Measurements from ENCODE around the gene TTC12.
"Not testable (repeated sequence)": the region's sequence is repeated elsewhere in the genome, so short reads cannot be mapped to it uniquely, and the experiment has no call there.

The TTC12 gene

GRCh38 chr11:113286509-113287497, 27.6 kb upstream of the TTC12 start:
- no peak for DNase-seq

DNA sequence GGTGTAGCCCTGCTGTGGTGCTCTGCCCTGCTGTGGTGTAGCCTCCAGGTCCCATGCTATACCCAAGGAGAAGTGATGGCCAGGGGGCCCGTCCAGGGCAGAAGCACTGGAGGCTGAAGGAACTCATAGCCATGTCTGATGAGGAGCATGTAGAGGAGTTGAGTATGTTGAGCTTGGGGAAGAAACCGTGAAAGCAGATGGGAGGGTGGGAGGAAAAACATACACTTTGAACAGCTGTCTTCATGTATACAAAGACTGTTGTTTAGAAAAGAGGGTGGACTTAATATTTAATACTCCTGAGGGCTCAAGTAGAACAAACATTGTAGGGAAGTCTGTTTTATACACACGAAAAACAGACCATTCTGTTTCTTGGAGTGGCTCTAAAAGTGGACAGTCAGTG, 26.6 kb upstream of the TTC12 start:
- DNase-seq, result no peak

DNA sequence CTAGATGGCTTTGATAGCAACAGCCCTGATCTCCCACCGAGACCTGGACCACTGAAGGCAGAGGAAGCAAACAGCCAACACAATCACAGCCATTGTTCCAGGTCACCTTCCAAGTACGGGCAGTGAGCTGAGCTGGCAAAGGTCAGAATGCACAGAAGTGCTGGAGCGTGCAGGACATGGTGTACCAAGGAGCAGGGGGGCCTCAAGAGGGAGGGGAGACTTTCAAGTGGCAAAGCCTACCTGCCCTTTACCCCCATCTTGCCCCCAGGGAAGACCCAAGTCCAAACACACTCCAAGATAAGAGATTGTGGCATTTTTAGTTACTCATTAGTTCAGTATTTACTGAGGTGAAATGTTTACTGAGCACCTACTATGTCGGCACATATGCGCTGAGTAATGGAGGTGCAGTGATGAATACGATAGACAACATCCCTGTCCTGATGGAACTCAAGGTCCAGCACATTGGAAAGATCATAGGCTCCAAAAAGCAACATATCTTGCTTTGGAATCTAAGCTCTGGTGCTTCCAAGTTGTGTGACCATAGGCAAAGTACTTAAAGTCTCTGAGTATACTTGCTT, 26.0 kb upstream of the TTC12 start:
- DNase-seq, result no peak

DNA sequence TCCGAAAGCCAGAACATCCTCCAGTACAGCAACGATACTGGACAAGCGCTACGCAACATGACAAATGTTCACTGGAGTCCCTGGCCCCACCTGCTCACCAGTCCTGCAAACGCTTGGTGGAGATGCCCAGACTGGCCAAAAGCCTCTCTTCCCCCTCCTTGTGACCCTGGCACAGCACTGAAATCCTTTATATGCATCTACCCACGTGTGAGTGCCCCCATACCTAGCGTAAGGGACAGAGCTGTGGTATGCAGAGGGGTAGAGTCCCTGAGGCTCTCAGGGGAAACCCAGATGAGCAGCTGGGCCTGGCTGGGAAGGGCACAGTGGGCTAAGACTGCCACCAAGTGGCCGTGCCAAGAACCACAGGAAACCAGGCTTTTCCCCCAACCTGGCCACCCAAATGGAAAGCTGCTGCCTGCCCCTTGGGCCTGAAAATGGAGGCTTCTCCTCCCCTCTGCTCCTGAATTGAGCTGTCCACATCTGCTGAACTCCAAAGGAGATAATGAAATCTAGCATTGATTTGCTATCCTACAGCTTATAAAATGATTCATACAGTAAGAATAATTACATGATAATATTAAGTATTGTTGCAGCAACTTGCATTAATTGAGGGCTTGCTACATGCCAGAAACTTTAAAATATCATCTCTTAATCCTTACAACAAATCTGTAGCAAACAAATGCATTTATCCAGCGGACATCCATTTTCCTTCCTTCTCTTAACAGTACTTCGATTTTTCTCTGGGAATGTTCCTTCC, 24.8 kb upstream of the TTC12 start:
- DNase-seq, result peak; percentile 54

DNA sequence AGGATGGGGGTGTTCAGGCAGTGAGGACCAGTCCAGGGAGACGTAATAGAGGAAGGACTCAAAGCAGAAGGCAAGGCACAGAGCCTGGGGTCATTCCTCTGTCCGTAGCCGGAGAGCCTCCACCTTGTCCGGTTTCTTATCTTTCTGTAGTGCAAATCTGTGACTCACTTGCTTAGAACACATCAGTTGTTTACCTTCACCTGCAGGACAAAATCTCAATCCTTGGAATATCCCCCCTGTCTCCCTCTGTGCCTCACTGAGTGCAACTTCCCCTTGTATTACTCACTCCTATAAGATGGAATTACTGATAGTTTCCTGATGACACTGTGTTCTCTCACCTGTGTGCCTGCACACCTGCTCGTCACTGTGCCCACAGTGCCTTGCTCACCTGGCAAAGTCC, 20.4 kb upstream of the TTC12 start:
- DNase-seq, result no peak

DNA sequence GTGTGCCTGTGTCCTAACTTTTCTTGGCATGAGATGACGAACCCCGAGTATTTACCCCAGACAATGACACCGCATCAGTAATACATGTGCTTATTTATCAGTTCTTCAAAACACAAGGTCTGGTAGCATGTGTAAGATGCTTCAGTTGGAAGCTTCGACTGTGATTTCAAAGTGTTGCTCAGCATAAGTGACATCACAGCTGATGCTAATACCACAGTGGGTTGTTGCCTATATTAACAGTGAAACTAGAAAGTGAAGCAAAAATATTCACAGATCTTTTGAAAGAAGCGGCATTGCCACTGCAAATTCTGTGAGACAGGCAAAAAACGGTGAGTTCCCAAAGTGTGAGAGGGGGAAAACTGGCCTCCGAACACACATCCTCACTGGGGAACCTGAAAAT, 18.4 kb upstream of the TTC12 start:
- no peak for DNase-seq

GRCh38 chr11:113296447-113297205, 17.8 kb upstream of the TTC12 start:
- DNase-seq, result no peak

DNA sequence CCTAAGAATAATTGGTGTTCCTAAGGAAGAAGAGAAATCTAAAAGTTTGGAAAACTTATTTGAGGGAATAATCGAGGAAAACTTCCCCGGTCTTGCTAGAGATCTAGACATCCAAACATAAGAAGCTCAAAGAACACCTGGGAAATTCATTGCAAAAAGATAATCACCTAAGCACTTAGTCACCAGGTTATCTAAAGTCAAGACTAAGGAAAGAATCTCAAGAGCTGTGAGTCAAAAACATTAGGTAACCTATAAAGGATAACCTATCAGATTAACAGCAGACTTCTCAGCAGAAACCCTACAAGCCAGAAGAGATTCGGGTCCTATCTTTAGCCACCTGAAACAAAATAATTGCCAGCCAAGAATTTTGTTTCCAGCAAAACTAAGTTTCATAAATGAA, 15.9 kb upstream of the TTC12 start:
- DNase-seq, result not testable (repeated sequence)

DNA sequence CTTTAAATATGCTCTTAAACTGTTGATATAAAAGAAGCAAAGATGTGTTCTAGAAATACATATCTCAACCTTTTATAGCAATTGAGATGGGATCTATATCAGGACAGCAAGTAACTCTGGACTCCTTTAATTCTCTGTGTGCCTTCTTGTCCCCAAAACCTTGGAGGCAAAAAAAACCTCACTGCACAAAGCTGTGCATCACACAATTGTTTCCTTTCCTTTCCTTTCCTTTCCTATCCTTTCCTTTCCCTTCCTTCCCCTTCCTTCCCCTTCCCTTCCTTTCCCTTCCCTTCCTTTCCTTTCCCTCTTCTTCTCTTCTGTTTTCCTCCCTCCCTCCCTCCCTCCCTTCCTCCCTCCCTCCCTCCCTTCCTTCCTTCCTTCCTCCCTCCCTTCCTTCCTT, 9.5 kb upstream of the TTC12 start:
- no peak for DNase-seq

DNA sequence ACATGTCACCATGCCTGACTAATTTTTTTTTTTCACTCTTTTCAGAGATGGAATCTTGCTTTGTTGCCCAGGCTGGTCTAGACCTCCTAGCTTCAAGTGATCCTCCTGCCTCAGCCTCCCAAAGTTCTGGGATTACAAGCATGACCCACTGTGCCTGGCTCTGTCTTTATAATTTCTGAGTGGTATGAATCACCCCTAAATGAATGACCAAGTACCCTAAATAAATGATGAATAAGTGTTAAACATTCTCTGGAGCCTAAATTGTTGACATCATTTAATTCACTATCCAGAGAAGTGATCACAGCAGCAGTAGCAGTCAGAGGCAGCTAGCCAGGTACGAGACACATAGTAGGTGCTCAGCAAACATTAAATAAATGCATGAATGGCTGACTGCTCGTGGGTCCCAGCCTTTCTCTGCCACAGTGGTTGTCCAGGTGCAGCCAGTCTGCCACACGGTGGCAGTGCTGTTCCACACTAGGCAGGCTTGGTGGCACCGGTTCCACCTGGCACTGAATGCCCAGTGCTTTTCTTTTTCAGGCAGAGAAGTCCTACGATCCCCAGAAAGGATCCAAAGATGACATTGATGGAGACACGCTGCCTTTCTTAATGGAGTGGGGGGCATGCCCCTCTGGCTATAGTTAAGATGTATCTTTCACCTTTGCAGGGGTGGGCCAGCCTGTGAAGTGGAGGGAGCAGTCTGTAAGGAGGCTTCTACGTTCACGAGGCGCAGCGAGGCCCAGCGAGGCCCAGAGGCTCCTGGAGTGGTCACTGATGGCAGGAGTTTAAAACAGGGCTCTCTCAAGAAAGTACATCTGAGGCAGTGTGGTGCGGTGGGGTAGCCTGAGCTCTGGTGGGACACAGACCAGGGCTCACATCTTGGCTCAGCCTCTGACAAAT, 8.7 kb upstream of the TTC12 start:
- DNase-seq, result peak; percentile 76

- no peak for DNase-seq
Measured at GRCh38 chr11:113308601-113309000, 5.8 kb upstream of the TTC12 start.

GRCh38 chr11:113311536-113311935, 2.8 kb upstream of the TTC12 start:
- DNase-seq, result no peak

- no peak for DNase-seq
Measured at GRCh38 chr11:113313601-113314000, 782 bp upstream of the TTC12 start.

DNA sequence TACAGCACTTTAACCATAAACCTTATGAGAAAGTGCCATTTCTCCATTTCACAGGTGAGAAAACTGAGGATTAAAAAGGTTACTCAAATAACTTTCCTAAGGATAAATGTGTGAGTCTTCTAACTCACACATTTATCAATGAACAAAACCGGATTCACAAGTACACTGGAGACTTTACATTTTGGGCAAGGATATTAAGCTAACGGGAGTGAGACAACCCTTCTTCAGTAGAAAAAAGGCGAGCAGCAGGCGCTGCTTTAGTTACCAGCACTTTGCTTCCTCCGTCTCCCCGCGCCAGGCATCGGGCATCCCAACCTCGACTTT, 356 bp upstream of the TTC12 start:
- DNase-seq, result no peak

DNA sequence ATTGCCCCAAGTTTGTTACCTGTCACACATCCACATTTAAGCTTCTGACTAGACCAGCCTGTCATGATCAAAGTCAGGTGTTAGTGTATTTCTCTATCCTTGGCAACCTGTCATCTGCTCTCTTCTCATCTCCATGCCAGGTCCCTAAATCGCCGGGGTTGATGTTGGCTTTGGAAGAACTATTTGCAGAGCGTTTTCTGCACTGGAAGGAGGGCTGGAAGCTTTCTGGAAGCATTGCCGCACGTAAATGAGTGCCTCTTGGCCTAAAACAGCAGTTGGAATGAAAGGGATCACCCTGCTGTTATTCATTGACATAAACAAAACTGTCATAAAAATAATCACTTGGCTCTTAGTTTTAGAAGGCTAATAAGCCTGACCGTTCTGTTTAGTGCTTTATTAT, 1.4 kb downstream of the TTC12 start:
- no peak for DNase-seq

DNA sequence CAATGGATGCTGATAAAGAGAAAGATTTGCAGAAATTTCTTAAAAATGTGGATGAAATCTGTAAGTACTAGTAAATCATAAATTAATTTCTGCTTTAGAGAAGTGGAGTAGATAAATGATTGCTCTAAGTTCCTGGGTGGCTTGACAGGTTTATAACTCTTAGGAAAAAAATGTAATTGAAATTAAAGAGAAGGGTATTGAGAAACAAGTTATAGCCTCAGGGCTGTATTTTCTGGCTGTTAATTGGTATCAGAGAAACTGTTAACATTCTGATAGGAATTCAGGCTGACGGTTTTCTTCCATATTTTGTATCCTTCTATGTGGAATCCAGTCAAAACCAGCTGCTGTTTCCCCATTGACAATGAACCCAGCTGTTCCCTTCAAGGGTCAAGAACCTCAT, 1.9 kb downstream of the TTC12 start:
- DNase-seq, result no peak

DNA sequence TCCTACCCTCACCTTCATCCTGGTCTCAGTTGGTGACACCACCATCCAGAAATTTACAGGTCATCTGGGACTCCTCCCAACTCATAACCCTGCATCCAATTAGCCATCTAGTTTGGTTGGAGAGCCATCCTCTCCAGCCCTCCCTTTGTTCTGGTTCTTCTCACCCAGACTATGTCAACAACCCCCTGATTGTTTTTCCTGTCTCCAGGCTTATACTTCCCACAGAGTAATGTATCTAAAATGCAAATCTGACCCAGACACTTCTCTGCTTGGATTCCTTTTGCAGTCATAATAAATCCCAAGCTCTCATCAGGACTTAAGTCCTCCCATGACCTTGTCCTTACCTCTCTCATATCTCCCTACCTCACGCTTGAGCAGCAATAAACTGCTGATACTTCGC, 3.0 kb downstream of the TTC12 start:
- DNase-seq, result no peak

DNA sequence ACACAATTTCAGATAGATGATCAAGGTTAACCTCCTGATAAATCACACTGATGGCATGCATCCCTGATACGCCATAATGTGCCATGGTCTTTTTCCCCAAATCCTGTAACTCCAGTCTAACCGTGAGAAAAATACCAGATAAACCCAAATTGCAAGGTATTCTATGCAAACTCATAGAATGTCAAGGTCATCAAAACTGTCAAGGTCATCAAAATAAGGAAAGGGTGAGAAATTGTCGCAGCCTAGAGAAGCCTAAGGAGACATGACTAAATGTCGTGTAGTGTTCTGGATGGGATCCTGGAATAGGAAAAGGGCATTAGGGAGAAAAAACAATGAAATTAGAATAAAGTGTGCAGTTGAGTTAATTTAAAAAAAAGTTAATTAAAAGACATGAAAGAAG, 4.7 kb downstream of the TTC12 start:
- DNase-seq, result no peak

DNA sequence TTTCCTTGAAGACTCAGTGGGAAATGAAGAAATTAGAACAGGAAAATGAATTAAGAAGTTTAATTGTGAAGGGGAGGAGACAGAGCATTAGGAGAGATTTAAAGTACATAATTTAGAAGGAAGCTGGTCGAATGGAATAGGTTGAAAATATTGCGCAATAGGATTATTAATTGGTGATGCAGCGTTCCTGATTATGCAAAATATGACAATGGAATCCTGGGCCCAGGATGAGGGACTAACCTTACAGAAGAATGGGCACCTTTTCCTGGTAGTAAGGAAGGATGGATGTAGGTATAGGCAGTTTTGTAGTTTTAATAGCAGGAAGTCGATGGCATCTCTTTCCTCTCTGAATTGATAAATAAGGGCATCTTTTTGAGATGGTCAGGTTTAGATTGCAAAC, 7.8 kb downstream of the TTC12 start:
- DNase-seq, result no peak

DNA sequence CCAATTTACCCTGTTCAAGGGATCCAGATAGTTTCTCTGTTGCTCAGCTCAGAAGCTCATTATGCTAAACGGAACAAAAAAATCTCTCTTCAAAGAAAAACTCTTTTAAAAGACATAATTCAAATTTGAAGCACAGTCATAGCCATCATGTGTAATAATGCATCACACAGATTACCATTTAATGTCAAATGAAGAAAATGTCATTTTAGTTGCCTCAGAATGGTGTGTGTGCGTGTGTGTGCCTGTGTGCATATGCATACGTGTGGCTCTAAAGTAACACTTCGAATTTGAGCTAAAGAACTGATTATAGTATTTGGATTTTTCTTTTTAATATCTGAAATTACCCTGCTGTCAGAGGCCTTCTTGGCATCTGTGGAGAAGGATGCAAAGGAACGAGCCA, 9.9 kb downstream of the TTC12 start:
- no peak for DNase-seq

- no peak for DNase-seq
Measured at GRCh38 chr11:113329725-113330124, 15.3 kb downstream of the TTC12 start.

DNA sequence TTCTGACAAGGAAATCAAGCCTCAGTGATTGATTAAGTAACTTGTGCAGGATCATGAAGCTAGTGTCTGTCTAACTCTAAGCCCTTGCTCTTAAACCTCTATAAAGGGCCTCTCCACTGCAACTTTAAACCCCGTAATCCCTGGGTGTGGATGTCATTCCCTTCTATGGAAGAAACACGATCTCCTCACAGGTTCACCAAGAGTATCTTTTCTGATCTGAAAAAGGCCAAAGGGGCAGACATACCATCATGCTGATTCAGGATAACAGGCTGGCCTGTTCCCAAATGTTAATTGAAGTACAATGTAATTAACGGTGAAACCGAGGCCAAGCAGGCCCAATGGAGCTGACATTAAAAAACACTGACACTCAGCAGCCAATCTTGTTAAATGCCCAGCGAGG, 17.1 kb downstream of the TTC12 start:
- DNase-seq, result no peak
